Astrocyte of the spinal cord (primary cell): ENCODE results near the gene C10orf71.

Experiments
- DNase-seq: peaks from one replicate; pipeline ENCODE4 v3.0.0; 2011; ENCODE audit warnings: low read depth, low spot score
- H3K4me3 ChIP-seq: 2 replicates; pipeline ENCODE4 v1.5.1; 2011; ENCODE audit warnings: low read depth, mild to moderate bottlenecking, low read length, moderate library complexity
- CTCF ChIP-seq: IDR thresholded peaks from 2 replicates; pipeline ENCODE4 v1.5.1; 2012; ENCODE audit warnings: low read depth, mild to moderate bottlenecking, low read length, inconsistent platforms
- in situ Hi-C: cut with HindIII; loops from 2 replicates; pipeline ENCODE4 v1.10.0; 2017; ENCODE audit warnings: low sequenced_read_pairs

Gene C10orf71

DNA sequence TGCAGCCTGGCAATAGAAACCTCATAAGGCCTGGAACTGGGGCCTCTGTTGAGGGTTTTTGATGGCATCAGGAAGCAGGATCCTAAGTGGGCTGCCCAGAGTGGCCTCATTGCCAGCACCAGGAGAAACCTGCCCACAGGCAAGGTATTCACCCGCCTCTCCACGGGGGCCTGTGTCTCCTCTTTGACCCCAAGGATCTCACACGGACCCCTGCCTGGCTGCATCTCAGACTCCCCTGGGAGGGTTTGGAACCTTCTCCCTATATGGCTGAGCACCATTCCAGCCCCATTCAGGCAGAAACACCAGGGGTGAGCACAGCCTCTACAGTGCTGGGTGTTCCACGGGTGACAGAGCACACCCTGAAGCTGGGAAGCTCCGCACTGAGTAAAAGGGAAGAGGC is 14.6 kb upstream of the C10orf71 start:
- H3K4me3 ChIP-seq = no peak overlapping the region
- in situ Hi-C loops = no loop called here
- no peak for DNase-seq
- TF ChIP-seq CTCF = no peak

DNA sequence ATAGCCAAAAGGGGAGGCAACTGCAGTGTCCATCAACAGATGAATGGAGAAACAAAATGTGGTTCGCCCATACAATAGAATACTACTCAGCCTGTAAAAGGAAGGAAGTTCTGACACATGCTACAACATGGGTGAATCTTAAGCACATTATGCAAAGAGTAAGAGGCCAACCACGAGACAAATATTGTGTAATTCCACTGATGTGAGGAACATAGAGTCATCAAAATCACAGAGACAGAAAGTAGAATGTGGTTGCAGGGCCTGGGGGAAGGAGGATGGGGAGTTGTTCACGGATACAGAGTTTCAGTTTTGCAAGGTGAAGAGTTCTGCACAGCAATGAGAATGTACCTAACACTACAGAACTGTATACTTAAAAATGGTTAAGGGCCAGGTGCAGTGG is 13.7 kb upstream of the C10orf71 start:
- H3K4me3 ChIP-seq = no peak overlapping the region
- TF ChIP-seq CTCF = no peak
- DNase-seq = no peak
- in situ Hi-C loops = no loop called here

DNA sequence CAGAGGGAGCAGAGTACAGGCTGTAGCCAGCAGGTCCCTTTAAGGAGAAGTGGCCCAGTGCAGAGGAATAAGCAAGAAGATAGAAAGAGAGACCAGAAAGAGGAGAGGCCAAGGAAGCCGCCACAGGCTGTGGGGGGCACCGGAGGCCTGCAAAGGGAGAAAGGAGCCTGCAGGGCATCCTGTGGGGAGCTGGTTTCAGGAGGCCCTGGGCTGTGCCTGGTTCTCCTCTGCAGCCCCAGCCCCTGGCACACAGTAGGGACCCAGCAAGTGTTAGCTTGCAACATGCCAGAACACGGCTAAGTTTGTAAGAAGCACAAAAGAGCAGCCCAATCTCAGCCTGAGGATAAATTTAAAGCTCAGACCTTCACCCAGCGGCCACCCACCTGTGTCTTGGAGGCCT is 12.3 kb upstream of the C10orf71 start:
- in situ Hi-C loops = no loop called here
- H3K4me3 ChIP-seq = no peak overlapping the region
- TF ChIP-seq CTCF = no peak
- no peak for DNase-seq

- DNase-seq = no peak
- H3K4me3 ChIP-seq = no peak overlapping the region
- no peak for TF ChIP-seq CTCF
- in situ Hi-C loops = no loop called here
Observed at GRCh38 chr10:49287689-49288340, 11.2 kb upstream of the C10orf71 start.

- DNase-seq = no peak
- no peak overlapping the region for H3K4me3 ChIP-seq
- no peak for TF ChIP-seq CTCF
- in situ Hi-C loops = no loop called here
Observed at GRCh38 chr10:49288341-49289065, 10.5 kb upstream of the C10orf71 start.

DNA sequence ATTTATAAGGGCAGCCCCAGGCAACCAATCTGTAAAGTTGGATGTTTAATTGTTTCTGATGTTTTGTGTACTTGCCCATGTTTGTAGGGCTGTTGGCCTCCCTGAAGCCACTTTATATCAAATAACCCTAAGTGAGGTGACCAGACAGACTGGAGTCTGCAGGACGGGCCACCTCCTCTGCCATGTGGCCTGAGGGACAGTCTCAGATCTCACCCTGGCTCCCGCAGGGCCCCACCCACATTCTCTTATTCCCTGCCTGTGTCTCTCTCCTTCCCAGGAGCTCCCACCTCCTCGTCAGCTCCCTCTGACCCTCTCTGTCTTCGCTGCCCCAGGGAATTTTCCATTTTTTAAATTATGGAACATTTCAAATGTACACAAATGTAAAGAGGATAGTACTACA is 9.5 kb upstream of the C10orf71 start:
- in situ Hi-C loops = no loop called here
- no peak for TF ChIP-seq CTCF
- no peak overlapping the region for H3K4me3 ChIP-seq
- no peak for DNase-seq
